ENCODE results near the gene SLC35F3.

The SLC35F3 gene

GRCh38 chr1:234331507-234331906, 427.0 kb downstream of the SLC35F3 start:
- no peak for TF ChIP-seq CTCF (IDR thresholded peaks at IDR 0.05)
- Histone ChIP-seq H3K27ac (peak overlapping the region; percentile 78), H3K4me1 (ENCODE audit: control insufficient read depth in 1 of 2, insufficient read depth in 1 of 2, low read depth in 1 of 2, low read length in 1 of 2) (peaks cover 43 to 44% of the 10 kb centered on the region in 2 experiments), H3K9me3 (no peaks in the 10 kb centered on the region), H3K36me3 (no peaks in the 10 kb centered on the region), H3K4me3 (ENCODE audit: low read depth in 1 of 2, low read length in 1 of 2) (no peak overlapping the region), H3K27me3 (no peaks in the 10 kb centered on the region)

- no peak for TF ChIP-seq CTCF (IDR thresholded peaks at IDR 0.05)
Observed at GRCh38 chr1:234336359-234336758, 431.9 kb downstream of the SLC35F3 start.

GRCh38 chr1:234337233-234337632, 432.8 kb downstream of the SLC35F3 start:
- TF ChIP-seq CTCF (IDR thresholded peaks at IDR 0.05), result no peak
- Histone ChIP-seq H3K4me1 (ENCODE audit: control insufficient read depth in 1 of 2, insufficient read depth in 1 of 2, low read depth in 1 of 2, low read length in 1 of 2) (peaks cover 3 to 6% of the 10 kb centered on the region in 2 experiments), H3K27ac (no peak overlapping the region), H3K27me3 (no peaks in the 10 kb centered on the region), H3K9me3 (no peaks in the 10 kb centered on the region), H3K4me3 (ENCODE audit: low read depth in 1 of 2, low read length in 1 of 2) (no peak overlapping the region), H3K36me3 (no peaks in the 10 kb centered on the region)

More at GRCh38 chr1:234336359-234336758, 431.9 kb downstream of the SLC35F3 start:
- Histone ChIP-seq H3K9me3 (no peaks in the 10 kb centered on the region), H3K27me3 (no peaks in the 10 kb centered on the region), H3K27ac (no peak overlapping the region), H3K4me3 (ENCODE audit: low read depth in 1 of 2, low read length in 1 of 2) (no peak overlapping the region), H3K4me1 (ENCODE audit: control insufficient read depth in 1 of 2, insufficient read depth in 1 of 2, low read depth in 1 of 2, low read length in 1 of 2) (peaks cover 12 to 15% of the 10 kb centered on the region in 2 experiments), H3K36me3 (no peaks in the 10 kb centered on the region)

- no peak for TF ChIP-seq CTCF (IDR thresholded peaks at IDR 0.05)
- Histone ChIP-seq H3K36me3 (no peaks in the 10 kb centered on the region), H3K4me3 (ENCODE audit: low read depth in 1 of 2, low read length in 1 of 2) (no peak overlapping the region), H3K27me3 (no peaks in the 10 kb centered on the region), H3K9me3 (no peaks in the 10 kb centered on the region), H3K27ac (no peak overlapping the region), H3K4me1 (ENCODE audit: control insufficient read depth in 1 of 2, insufficient read depth in 1 of 2, low read depth in 1 of 2, low read length in 1 of 2) (no peaks in the 10 kb centered on the region)
Observed at GRCh38 chr1:234340528-234340927, 436.1 kb downstream of the SLC35F3 start.

- no peak for TF ChIP-seq CTCF (IDR thresholded peaks at IDR 0.05)
- Histone ChIP-seq H3K27me3 (no peaks in the 10 kb centered on the region), H3K4me3 (ENCODE audit: low read depth in 1 of 2, low read length in 1 of 2) (no peak overlapping the region), H3K4me1 (ENCODE audit: control insufficient read depth in 1 of 2, insufficient read depth in 1 of 2, low read depth in 1 of 2, low read length in 1 of 2) (no peaks in the 10 kb centered on the region), H3K27ac (no peak overlapping the region), H3K9me3 (no peaks in the 10 kb centered on the region), H3K36me3 (no peaks in the 10 kb centered on the region)
Observed at GRCh38 chr1:234342774-234343173, 438.3 kb downstream of the SLC35F3 start.

- no peak overlapping the region for H3K27ac ChIP-seq
- no peaks in the 10 kb centered on the region for H3K36me3 ChIP-seq
- no peak for TF ChIP-seq CTCF (IDR thresholded peaks at IDR 0.05)
- H3K4me1 ChIP-seq (ENCODE audit: control insufficient read depth in 1 of 2, insufficient read depth in 1 of 2, low read depth in 1 of 2, low read length in 1 of 2), result no peaks in the 10 kb centered on the region
- H3K9me3 ChIP-seq, result no peaks in the 10 kb centered on the region
- no peak overlapping the region for H3K4me3 ChIP-seq (ENCODE audit: low read depth in 1 of 2, low read length in 1 of 2)
- no peaks in the 10 kb centered on the region for H3K27me3 ChIP-seq
Observed at GRCh38 chr1:234345237-234345636, 440.8 kb downstream of the SLC35F3 start.
